Measurements from ENCODE around the gene KCNMB4. TPM values are rescaled to one million over a fixed set of nuclear protein-coding genes. Genes with fewer than 3 reads are reported as not detected.

Gene KCNMB4
- polyA plus RNA-seq, 1 of the 3 experiments (the other 2 are of a cell fraction): 0.74 TPM

- no peak overlapping the region for H3K4me2 ChIP-seq
- no peak for TF ChIP-seq RFX5 (IDR thresholded peaks at IDR 0.05; ENCODE audit: low read length)
- TF ChIP-seq NRF1 (IDR thresholded peaks at IDR 0.05; ENCODE audit: low read depth, low read length): no peak
- no peak for TF ChIP-seq SIN3A (IDR thresholded peaks at IDR 0.05; ENCODE audit: borderline replicate concordance, low read depth, low read length)
- no peak for TF ChIP-seq MXI1 (IDR thresholded peaks at IDR 0.05; ENCODE audit: low read depth, low read length)
- TF ChIP-seq, protein P1, sequence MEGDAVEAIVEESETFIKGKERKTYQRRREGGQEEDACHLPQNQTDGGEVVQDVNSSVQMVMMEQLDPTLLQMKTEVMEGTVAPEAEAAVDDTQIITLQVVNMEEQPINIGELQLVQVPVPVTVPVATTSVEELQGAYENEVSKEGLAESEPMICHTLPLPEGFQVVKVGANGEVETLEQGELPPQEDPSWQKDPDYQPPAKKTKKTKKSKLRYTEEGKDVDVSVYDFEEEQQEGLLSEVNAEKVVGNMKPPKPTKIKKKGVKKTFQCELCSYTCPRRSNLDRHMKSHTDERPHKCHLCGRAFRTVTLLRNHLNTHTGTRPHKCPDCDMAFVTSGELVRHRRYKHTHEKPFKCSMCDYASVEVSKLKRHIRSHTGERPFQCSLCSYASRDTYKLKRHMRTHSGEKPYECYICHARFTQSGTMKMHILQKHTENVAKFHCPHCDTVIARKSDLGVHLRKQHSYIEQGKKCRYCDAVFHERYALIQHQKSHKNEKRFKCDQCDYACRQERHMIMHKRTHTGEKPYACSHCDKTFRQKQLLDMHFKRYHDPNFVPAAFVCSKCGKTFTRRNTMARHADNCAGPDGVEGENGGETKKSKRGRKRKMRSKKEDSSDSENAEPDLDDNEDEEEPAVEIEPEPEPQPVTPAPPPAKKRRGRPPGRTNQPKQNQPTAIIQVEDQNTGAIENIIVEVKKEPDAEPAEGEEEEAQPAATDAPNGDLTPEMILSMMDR (IDR thresholded peaks at IDR 0.05): no peak
- H3K36me3 ChIP-seq (replicated peaks in 1 of 2; ENCODE audit: control insufficient read depth in 1 of 2, insufficient read depth in 2 of 2, low read length in 1 of 2): no peaks in the 10 kb centered on the region
- H3K4me3 ChIP-seq (ENCODE audit: low read depth in 2 of 2, low read length in 1 of 2): no peak overlapping the region
- no peak for DNase-seq
- no peaks in the 10 kb centered on the region for H3K79me2 ChIP-seq (ENCODE audit: insufficient read depth)
- ChIA-PET CTCF (interaction anchor here (0.9 kb wide), 1 partner anchor 328 kb away, joined by 3 read pairs; no protein-coding TSS in a partner anchor), POLR2A (no interaction called here)
- H3F3A ChIP-seq (replicated peaks; ENCODE audit: insufficient read depth): no peaks in the 10 kb centered on the region
- no peak overlapping the region for H2AFZ ChIP-seq (ENCODE audit: low read depth)
- H3K9me2 ChIP-seq: no peaks in the 10 kb centered on the region
- H4K20me1 ChIP-seq (ENCODE audit: insufficient read depth): no peaks in the 10 kb centered on the region
- 0% methylated on average over 1 of the region's 1 CpG for WGBS (ENCODE audit: low lambda C conversion rate)
- H3K9ac ChIP-seq: no peak overlapping the region
- no peaks in the 10 kb centered on the region for H3K4me1 ChIP-seq (ENCODE audit: control insufficient read depth in 1 of 2, insufficient read depth in 2 of 2, low read depth in 1 of 2, low read length in 1 of 2)
- H3K9me3 ChIP-seq: no peaks in the 10 kb centered on the region
- no peak overlapping the region for H3K27ac ChIP-seq (ENCODE audit: low read depth in 2 of 2, low read length in 1 of 2)
- no peaks in the 10 kb centered on the region for H3K27me3 ChIP-seq (ENCODE audit: insufficient read depth)
Measured at GRCh38 chr12:70451528-70451927, 85.4 kb downstream of the KCNMB4 start.

DNA sequence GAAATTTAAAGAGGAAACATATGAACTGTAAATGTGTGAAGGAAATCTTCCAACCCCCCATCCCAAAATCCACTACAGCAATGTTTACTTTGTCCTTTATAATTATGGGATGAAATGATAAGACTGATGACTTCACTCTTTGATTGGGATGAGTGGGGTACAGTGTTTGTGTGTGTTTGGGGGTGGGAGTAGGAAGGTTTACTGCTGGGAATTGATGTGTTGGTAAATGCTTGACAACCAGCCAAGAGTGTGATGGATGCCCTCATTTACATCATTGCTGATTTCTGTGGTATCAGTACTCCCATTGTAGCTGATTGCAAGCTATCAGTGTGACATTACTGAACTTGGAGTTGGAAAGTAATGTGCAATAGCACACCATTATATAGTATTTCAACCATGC, 90.9 kb downstream of the KCNMB4 start:
- Histone ChIP-seq H3K9me2 (no peaks in the 10 kb centered on the region), H3K4me3 (ENCODE audit: low read depth in 2 of 2, low read length in 1 of 2) (no peak overlapping the region), H2AFZ (ENCODE audit: low read depth) (no peak overlapping the region), H3F3A (replicated peaks; ENCODE audit: insufficient read depth) (no peaks in the 10 kb centered on the region), H3K9me3 (no peaks in the 10 kb centered on the region), H4K20me1 (ENCODE audit: insufficient read depth) (no peaks in the 10 kb centered on the region), H3K79me2 (ENCODE audit: insufficient read depth) (no peaks in the 10 kb centered on the region), H3K27me3 (ENCODE audit: insufficient read depth) (no peaks in the 10 kb centered on the region), H3K4me1 (ENCODE audit: control insufficient read depth in 1 of 2, insufficient read depth in 2 of 2, low read depth in 1 of 2, low read length in 1 of 2) (no peaks in the 10 kb centered on the region), H3K4me2 (no peak overlapping the region), H3K27ac (ENCODE audit: low read depth in 2 of 2, low read length in 1 of 2) (no peak overlapping the region), H3K36me3 (replicated peaks in 1 of 2; ENCODE audit: control insufficient read depth in 1 of 2, insufficient read depth in 2 of 2, low read length in 1 of 2) (no peaks in the 10 kb centered on the region), H3K9ac (no peak overlapping the region)
- ChIA-PET CTCF (no interaction called here), POLR2A (no interaction called here)
- TF ChIP-seq RCOR1 (IDR thresholded peaks at IDR 0.05; ENCODE audit: low read length): no peak
- TF ChIP-seq, protein P2, sequence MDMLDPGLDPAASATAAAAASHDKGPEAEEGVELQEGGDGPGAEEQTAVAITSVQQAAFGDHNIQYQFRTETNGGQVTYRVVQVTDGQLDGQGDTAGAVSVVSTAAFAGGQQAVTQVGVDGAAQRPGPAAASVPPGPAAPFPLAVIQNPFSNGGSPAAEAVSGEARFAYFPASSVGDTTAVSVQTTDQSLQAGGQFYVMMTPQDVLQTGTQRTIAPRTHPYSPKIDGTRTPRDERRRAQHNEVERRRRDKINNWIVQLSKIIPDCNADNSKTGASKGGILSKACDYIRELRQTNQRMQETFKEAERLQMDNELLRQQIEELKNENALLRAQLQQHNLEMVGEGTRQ (IDR thresholded peaks at IDR 0.05; ENCODE audit: borderline replicate concordance, low read depth, low read length): no peak
- no peak for TF ChIP-seq JUND (IDR thresholded peaks at IDR 0.05)
- no peak for TF ChIP-seq NFIC (IDR thresholded peaks at IDR 0.05; ENCODE audit: borderline replicate concordance)
- TF ChIP-seq RFX5 (IDR thresholded peaks at IDR 0.05; ENCODE audit: low read length): no peak
- no peak for DNase-seq

- Histone ChIP-seq H3K27ac (ENCODE audit: low read depth in 2 of 2, low read length in 1 of 2) (no peak overlapping the region), H3K9ac (no peak overlapping the region), H3K9me3 (no peaks in the 10 kb centered on the region), H3K4me3 (ENCODE audit: low read depth in 2 of 2, low read length in 1 of 2) (no peak overlapping the region), H4K20me1 (ENCODE audit: insufficient read depth) (no peaks in the 10 kb centered on the region), H3K4me1 (ENCODE audit: control insufficient read depth in 1 of 2, insufficient read depth in 2 of 2, low read depth in 1 of 2, low read length in 1 of 2) (no peaks in the 10 kb centered on the region), H3F3A (replicated peaks; ENCODE audit: insufficient read depth) (no peaks in the 10 kb centered on the region), H3K79me2 (ENCODE audit: insufficient read depth) (no peaks in the 10 kb centered on the region), H2AFZ (ENCODE audit: low read depth) (no peak overlapping the region), H3K9me2 (no peaks in the 10 kb centered on the region), H3K4me2 (no peak overlapping the region), H3K36me3 (replicated peaks in 1 of 2; ENCODE audit: control insufficient read depth in 1 of 2, insufficient read depth in 2 of 2, low read length in 1 of 2) (no peaks in the 10 kb centered on the region), H3K27me3 (ENCODE audit: insufficient read depth) (no peaks in the 10 kb centered on the region)
- ChIA-PET POLR2A (no interaction called here), CTCF (no interaction called here)
- DNase-seq: no peak
- no peak for TF ChIP-seq ZBTB33 (IDR thresholded peaks at IDR 0.05; ENCODE audit: borderline replicate concordance, low read depth)
- no peak for TF ChIP-seq JUND (IDR thresholded peaks at IDR 0.05)
Measured at GRCh38 chr12:70459786-70460185, 93.7 kb downstream of the KCNMB4 start.
